Measurements from ENCODE around the gene CCDC192.

Gene CCDC192

DNA sequence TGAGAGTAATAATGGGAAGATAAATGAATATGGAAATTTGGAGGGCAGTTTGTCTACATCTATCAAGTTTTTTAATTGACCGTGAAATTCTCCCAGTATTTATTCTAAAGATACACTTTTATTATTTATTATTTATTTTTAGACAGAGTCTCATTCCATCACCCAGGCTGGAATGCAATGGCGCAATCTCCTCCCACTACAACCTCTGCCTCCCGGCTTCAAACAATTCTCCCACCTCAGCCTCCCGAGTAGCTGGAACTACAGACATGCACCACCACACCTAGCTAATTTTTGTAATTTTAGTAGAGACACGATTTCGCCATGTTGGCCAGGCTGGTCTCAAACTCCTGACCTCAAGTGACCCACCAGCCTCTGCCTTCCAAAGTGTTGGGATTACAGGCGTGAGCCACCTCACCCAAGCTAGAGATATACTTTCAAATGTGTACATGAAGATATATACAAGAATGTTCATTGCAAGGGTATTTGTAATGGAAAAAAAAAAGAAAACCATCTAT, 282.7 kb downstream of the CCDC192 start:
- no peak for DNase-seq (ENCODE audit: low read depth in 2 of 2)

DNA sequence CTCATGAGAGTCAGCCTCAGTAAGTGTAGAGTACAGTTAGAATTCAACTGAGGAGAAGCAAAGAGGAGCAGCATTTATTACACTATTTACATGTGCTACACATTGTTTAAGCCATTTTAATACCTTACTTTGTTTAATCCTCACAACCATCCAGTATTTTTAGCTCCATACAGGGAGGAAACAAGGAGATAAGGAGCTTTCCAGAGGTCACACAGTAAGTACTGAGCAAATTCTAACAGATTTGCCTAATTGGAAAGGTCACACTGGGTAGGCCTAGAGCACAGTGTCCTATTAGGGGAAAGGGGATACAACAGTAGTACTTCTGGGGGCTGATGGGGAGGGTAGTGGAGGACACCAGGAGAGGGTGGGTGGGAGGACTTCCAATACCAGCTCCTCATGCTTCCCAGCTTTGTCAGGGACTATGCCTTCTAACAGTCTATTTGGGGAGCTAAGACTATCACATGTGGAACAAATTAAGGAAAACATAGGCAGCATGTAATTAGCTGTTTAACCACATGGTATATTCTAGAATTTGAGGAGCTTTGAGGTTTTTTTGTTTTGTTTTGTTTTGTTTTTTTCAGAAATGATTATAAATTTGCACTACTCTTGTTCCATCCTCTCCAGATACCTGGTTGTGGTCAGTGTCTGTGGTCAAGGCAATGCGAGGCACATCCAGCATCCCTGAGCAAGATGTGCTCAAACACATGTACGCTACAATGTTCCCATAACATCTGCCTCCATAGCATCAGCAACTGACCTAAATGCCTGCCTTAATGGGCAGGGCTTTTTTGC, 284.4 kb downstream of the CCDC192 start:
- no peak for DNase-seq (ENCODE audit: low read depth in 2 of 2)

DNA sequence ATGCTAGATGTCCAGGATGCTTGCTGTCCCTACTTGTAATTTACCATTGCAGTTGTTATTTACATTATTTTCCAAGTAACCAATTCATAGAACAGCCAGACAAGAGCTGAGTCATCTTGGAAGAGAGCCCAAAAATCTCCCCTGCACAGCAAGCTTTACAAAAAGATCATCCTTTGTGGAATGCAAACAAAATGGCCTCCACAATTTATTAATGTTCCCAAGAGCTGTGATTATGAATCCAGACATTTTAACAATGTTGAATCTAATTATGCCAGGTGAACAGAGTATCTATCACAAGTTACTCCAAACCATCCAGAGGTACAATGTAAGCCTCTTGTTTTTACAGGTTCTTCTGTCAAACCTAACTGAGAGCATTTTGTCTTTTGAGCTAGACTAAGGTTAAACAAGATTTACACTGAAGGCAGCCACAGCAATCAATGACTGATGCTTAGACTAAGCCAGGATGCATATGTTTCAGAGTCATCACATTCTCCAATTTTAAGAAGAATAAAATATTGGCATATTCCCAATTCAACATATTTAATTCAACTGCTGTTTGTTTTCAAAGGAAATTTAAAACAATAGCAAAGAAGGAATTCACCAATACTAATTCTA, 285.1 kb downstream of the CCDC192 start:
- DNase-seq (ENCODE audit: low read depth in 2 of 2), result no peak
